Measurements from ENCODE around the gene PPCDC. TPM values are rescaled to one million over a fixed set of nuclear protein-coding genes. Genes with fewer than 3 reads are reported as not detected.

PPCDC gene
- polyA plus RNA-seq, 1 experiment, result 11.1 TPM

- no peak for DNase-seq (ENCODE audit: low read depth)
- Histone ChIP-seq H3K36me3 (ENCODE audit: control insufficient read depth, insufficient read depth, low read length) (no peaks in the 10 kb centered on the region), H3K27me3 (ENCODE audit: control insufficient read depth, insufficient read depth, low read length) (no peaks in the 10 kb centered on the region), H3K4me3 (ENCODE audit: low read depth, low read length) (no peak overlapping the region)
- POLR2A ChIA-PET, result interaction anchor here (1.0 kb wide), 1 partner anchor 14 kb away, joined by 3 read pairs; no protein-coding TSS in a partner anchor
- CTCF ChIA-PET, result interaction anchor here (0.5 to 3.4 kb wide), 23 partner anchors 10 to 362 kb away, joined by 3 to 46 read pairs (median 4); partner anchors contain the start of genes C15orf39 and PPCDC
- TF ChIP-seq CTCF (IDR thresholded peaks at IDR 0.05; ENCODE audit: insufficient read depth, low read depth, low read length), result peak; percentile 50
These were observed 19.5 kb downstream of the PPCDC start for GRCh38 chr15:75042730-75043508.

- peak; percentile 98 for DNase-seq (ENCODE audit: low read depth)
- TF ChIP-seq CTCF (IDR thresholded peaks at IDR 0.05; ENCODE audit: insufficient read depth, low read depth, low read length), result peak; percentile 68
- H3K27me3 ChIP-seq (ENCODE audit: control insufficient read depth, insufficient read depth, low read length), result no peaks in the 10 kb centered on the region
- H3K36me3 ChIP-seq (ENCODE audit: control insufficient read depth, insufficient read depth, low read length), result no peaks in the 10 kb centered on the region
- ChIA-PET POLR2A (interaction anchor here (0.7 to 1.0 kb wide), 2 partner anchors 14 to 127 kb away, joined by 3 to 5 read pairs; no protein-coding TSS in a partner anchor), CTCF (interaction anchor here (0.5 to 3.4 kb wide), 25 partner anchors 10 to 361 kb away, joined by 3 to 46 read pairs (median 4); partner anchors contain the start of genes C15orf39 and PPCDC)
- H3K4me3 ChIP-seq (ENCODE audit: low read depth, low read length), result no peak overlapping the region
These were observed 20.3 kb downstream of the PPCDC start for GRCh38 chr15:75043509-75044257.

- ChIA-PET CTCF (interaction anchor here (0.8 to 3.4 kb wide), 15 partner anchors 9 to 172 kb away, joined by 3 to 46 read pairs (median 4); partner anchors contain the start of genes C15orf39 and PPCDC), POLR2A (interaction anchor here (0.7 kb wide), 1 partner anchor 126 kb away, joined by 5 read pairs; no protein-coding TSS in a partner anchor)
- H3K36me3 ChIP-seq (ENCODE audit: control insufficient read depth, insufficient read depth, low read length), result no peaks in the 10 kb centered on the region; the same call in 1 of the 2 replicates
- no peak for DNase-seq (ENCODE audit: low read depth)
- no peak overlapping the region for H3K4me3 ChIP-seq (ENCODE audit: low read depth, low read length)
- no peaks in the 10 kb centered on the region for H3K27me3 ChIP-seq (ENCODE audit: control insufficient read depth, insufficient read depth, low read length)
- no peak for TF ChIP-seq CTCF (IDR thresholded peaks at IDR 0.05; ENCODE audit: insufficient read depth, low read depth, low read length)
These were observed 21.0 kb downstream of the PPCDC start for GRCh38 chr15:75044258-75044878.

- DNase-seq (ENCODE audit: low read depth), result no peak
- Histone ChIP-seq H3K27me3 (ENCODE audit: control insufficient read depth, insufficient read depth, low read length) (no peaks in the 10 kb centered on the region), H3K4me3 (ENCODE audit: low read depth, low read length) (no peak overlapping the region), H3K36me3 (ENCODE audit: control insufficient read depth, insufficient read depth, low read length) (no peaks in the 10 kb centered on the region; the same call in 1 of the 2 replicates)
- ChIA-PET CTCF (interaction anchor here (0.8 to 1.6 kb wide), 3 partner anchors 8 to 151 kb away, joined by 4 to 5 read pairs (median 4); no protein-coding TSS in a partner anchor), POLR2A (no interaction called here)
- TF ChIP-seq CTCF (IDR thresholded peaks at IDR 0.05; ENCODE audit: insufficient read depth, low read depth, low read length), result no peak
These were observed 22.1 kb downstream of the PPCDC start for GRCh38 chr15:75045332-75046015.
